ENCODE data around the gene CITED2.

GRCh38 chr6:139327038-139327437, 47.4 kb downstream of the CITED2 start:
- TF ChIP-seq MAX (IDR thresholded peaks at IDR 0.05; ENCODE audit: low read depth, low read length) (no peak), CTCF (IDR thresholded peaks at IDR 0.05; ENCODE audit: low read depth, low read length) (no peak)

Data from NB4 (cell line).